ENCODE measurements around the gene SEC14L2. TPM values are rescaled to one million over a fixed set of nuclear protein-coding genes. Genes with fewer than 3 reads are reported as not detected.

The SEC14L2 gene
- total RNA-seq, 1 donor from 2014 or later: 20.6 TPM

- no peak for TF ChIP-seq POLR2A (IDR thresholded peaks at IDR 0.05)
- no peak for TF ChIP-seq POLR2AphosphoS5 (IDR thresholded peaks at IDR 0.05; ENCODE audit: insufficient read depth in 1 of 2, low read depth in 1 of 2)
- TF ChIP-seq CTCF (IDR thresholded peaks at IDR 0.05): no peak
- H3K27ac ChIP-seq: no peak overlapping the region
- peaks cover 0 to 41% of the 10 kb centered on the region in 2 donors for H3K36me3 ChIP-seq
Observed at GRCh38 chr22:30408388-30409102, 11.7 kb downstream of the SEC14L2 start.

DNA sequence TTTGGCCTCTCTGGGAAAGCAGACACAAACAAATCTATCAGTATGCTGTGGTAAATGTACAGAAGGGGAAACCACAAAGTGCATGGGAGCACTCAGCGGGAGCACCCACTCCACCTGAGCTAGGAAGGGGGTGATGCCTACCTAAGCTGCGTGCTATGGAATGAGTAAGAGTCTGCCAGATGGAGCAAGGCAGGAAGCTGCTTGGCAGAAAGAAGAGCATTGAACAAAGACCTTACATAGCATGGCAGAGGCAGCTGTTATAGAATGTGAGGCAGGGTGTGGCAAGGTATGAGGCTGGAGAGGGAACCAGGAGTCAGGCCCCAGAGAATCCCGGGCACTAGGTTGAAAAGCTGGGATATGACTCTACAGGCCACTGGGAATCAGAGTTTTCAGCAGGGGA is 15.0 kb downstream of the SEC14L2 start:
- H3K9me3 ChIP-seq: no peaks in the 10 kb centered on the region
- H3K4me3 ChIP-seq: no peak overlapping the region
- TF ChIP-seq CTCF (IDR thresholded peaks at IDR 0.05) (no peak), POLR2AphosphoS5 (IDR thresholded peaks at IDR 0.05; ENCODE audit: insufficient read depth in 1 of 2, low read depth in 1 of 2) (no peak), POLR2A (IDR thresholded peaks at IDR 0.05) (no peak)
- DNase-seq (ENCODE audit: extremely low spot score in 2 of 2): no peak
- H3K4me1 ChIP-seq: no peaks in the 10 kb centered on the region
- H3K27me3 ChIP-seq: no peaks in the 10 kb centered on the region
- H3K27ac ChIP-seq: no peak overlapping the region
- intact Hi-C loops (cut with DNase I): no loop called here
- peaks cover 0 to 55% of the 10 kb centered on the region in 2 donors for H3K36me3 ChIP-seq

More at GRCh38 chr22:30408388-30409102, 11.7 kb downstream of the SEC14L2 start:
- Histone ChIP-seq H3K27me3 (no peaks in the 10 kb centered on the region), H3K4me3 (no peak overlapping the region), H3K9me3 (no peaks in the 10 kb centered on the region), H3K4me1 (no peaks in the 10 kb centered on the region)
- DNase-seq (ENCODE audit: extremely low spot score in 2 of 2): no peak
- intact Hi-C loops (cut with DNase I): no loop called here

GRCh38 chr22:30413001-30413400 is 16.2 kb downstream of the SEC14L2 start:
- intact Hi-C loops (cut with DNase I): no loop called here
- H3K27ac ChIP-seq: no peak overlapping the region
- H3K9me3 ChIP-seq: no peaks in the 10 kb centered on the region
- H3K27me3 ChIP-seq: no peaks in the 10 kb centered on the region
- peaks cover 0 to 56% of the 10 kb centered on the region in 2 donors for H3K36me3 ChIP-seq
- TF ChIP-seq POLR2AphosphoS5 (IDR thresholded peaks at IDR 0.05; ENCODE audit: insufficient read depth in 1 of 2, low read depth in 1 of 2): no peak
- no peak for DNase-seq (ENCODE audit: extremely low spot score in 2 of 2)
- H3K4me3 ChIP-seq: no peak overlapping the region
- no peaks in the 10 kb centered on the region for H3K4me1 ChIP-seq

GRCh38 chr22:30413745-30414524 is 17.1 kb downstream of the SEC14L2 start:
- H3K9me3 ChIP-seq: no peaks in the 10 kb centered on the region
- no peak overlapping the region for H3K27ac ChIP-seq
- H3K27me3 ChIP-seq: no peaks in the 10 kb centered on the region
- H3K4me3 ChIP-seq: no peak overlapping the region
- no peaks in the 10 kb centered on the region for H3K4me1 ChIP-seq
- intact Hi-C loops (cut with DNase I): no loop called here
- DNase-seq (ENCODE audit: extremely low spot score in 2 of 2): no peak
- TF ChIP-seq POLR2AphosphoS5 (IDR thresholded peaks at IDR 0.05; ENCODE audit: insufficient read depth in 1 of 2, low read depth in 1 of 2) (no peak), POLR2A (IDR thresholded peaks at IDR 0.05) (no peak), CTCF (IDR thresholded peaks at IDR 0.05) (no peak)
- H3K36me3 ChIP-seq: peaks cover 0 to 58% of the 10 kb centered on the region in 2 donors

GRCh38 chr22:30414525-30415047 is 17.8 kb downstream of the SEC14L2 start:
- Histone ChIP-seq H3K27me3 (no peaks in the 10 kb centered on the region), H3K4me1 (no peaks in the 10 kb centered on the region), H3K27ac (no peak overlapping the region), H3K9me3 (no peaks in the 10 kb centered on the region), H3K36me3 (peaks cover 0 to 63% of the 10 kb centered on the region in 2 donors), H3K4me3 (no peak overlapping the region)
- no peak for TF ChIP-seq CTCF (IDR thresholded peaks at IDR 0.05)
- no peak for TF ChIP-seq POLR2AphosphoS5 (IDR thresholded peaks at IDR 0.05; ENCODE audit: insufficient read depth in 1 of 2, low read depth in 1 of 2)
- no peak for TF ChIP-seq POLR2A (IDR thresholded peaks at IDR 0.05)
- no peak for DNase-seq (ENCODE audit: extremely low spot score in 2 of 2)
- intact Hi-C loops (cut with DNase I): no loop called here
